ENCODE measurements around the gene TMTC1. TPM values are rescaled to one million over a fixed set of nuclear protein-coding genes. Genes with fewer than 3 reads are reported as not detected.

The TMTC1 gene
- total RNA-seq, 1 donor from 2014 or later: 24.8 TPM

- H3K27me3 ChIP-seq (ENCODE audit: low read depth): no peaks in the 10 kb centered on the region
- TF ChIP-seq CTCF (IDR thresholded peaks at IDR 0.05): no peak
- ATAC-seq: no peak
- peaks cover 7% of the 10 kb centered on the region for H3K36me3 ChIP-seq
- H3K4me3 ChIP-seq: no peak overlapping the region
- DNase-seq: no peak
- no peaks in the 10 kb centered on the region for H3K9me3 ChIP-seq
- intact Hi-C loops (cut with DNase I): no loop called here
- peaks cover 18% of the 10 kb centered on the region for H3K4me1 ChIP-seq
- no peak overlapping the region for H3K27ac ChIP-seq
Observed at GRCh38 chr12:29569132-29569757, 214.5 kb downstream of the TMTC1 start.

GRCh38 chr12:29566441-29566840 is 217.3 kb downstream of the TMTC1 start:
- no peaks in the 10 kb centered on the region for H3K27me3 ChIP-seq (ENCODE audit: low read depth)
- no peak for TF ChIP-seq CTCF (IDR thresholded peaks at IDR 0.05)
- no peaks in the 10 kb centered on the region for H3K9me3 ChIP-seq
- H3K4me1 ChIP-seq: peaks cover 44% of the 10 kb centered on the region
- H3K27ac ChIP-seq: no peak overlapping the region
- no peak overlapping the region for H3K4me3 ChIP-seq
- DNase-seq (no peak), ATAC-seq (no peak)
- H3K36me3 ChIP-seq: no peaks in the 10 kb centered on the region
- intact Hi-C loops (cut with DNase I): no loop called here

- DNase-seq: no peak
- H3K4me1 ChIP-seq: peaks cover 51% of the 10 kb centered on the region
Observed at GRCh38 chr12:29565727-29566126, 218.0 kb downstream of the TMTC1 start.

GRCh38 chr12:29564925-29565324 is 218.8 kb downstream of the TMTC1 start:
- peaks cover 56% of the 10 kb centered on the region for H3K4me1 ChIP-seq
- DNase-seq (no peak), ATAC-seq (no peak)
- H3K27me3 ChIP-seq (ENCODE audit: low read depth): no peaks in the 10 kb centered on the region
- H3K36me3 ChIP-seq: no peaks in the 10 kb centered on the region
- H3K9me3 ChIP-seq: no peaks in the 10 kb centered on the region
- peak overlapping the region; percentile 7 for H3K27ac ChIP-seq
- intact Hi-C loops (cut with DNase I): no loop called here
- no peak for TF ChIP-seq CTCF (IDR thresholded peaks at IDR 0.05)
- H3K4me3 ChIP-seq: no peak overlapping the region

More at GRCh38 chr12:29565727-29566126, 218.0 kb downstream of the TMTC1 start:
- Histone ChIP-seq H3K4me3 (no peak overlapping the region), H3K27ac (no peak overlapping the region), H3K27me3 (ENCODE audit: low read depth) (no peaks in the 10 kb centered on the region), H3K9me3 (no peaks in the 10 kb centered on the region), H3K36me3 (no peaks in the 10 kb centered on the region)
- intact Hi-C loops (cut with DNase I): no loop called here
- TF ChIP-seq CTCF (IDR thresholded peaks at IDR 0.05): no peak
- ATAC-seq: no peak

- no peaks in the 10 kb centered on the region for H3K36me3 ChIP-seq
- peak overlapping the region; percentile 74 for H3K27ac ChIP-seq
- peak in 1 of 2 donors; percentile 37 for ATAC-seq
- H3K9me3 ChIP-seq: no peaks in the 10 kb centered on the region
- H3K4me3 ChIP-seq: peak overlapping the region; percentile 26
- TF ChIP-seq CTCF (IDR thresholded peaks at IDR 0.05): no peak
- no peaks in the 10 kb centered on the region for H3K27me3 ChIP-seq (ENCODE audit: low read depth)
- intact Hi-C loops (cut with DNase I): no loop called here
- no peak for DNase-seq
- peaks cover 61% of the 10 kb centered on the region for H3K4me1 ChIP-seq
Observed at GRCh38 chr12:29563636-29564035, 220.1 kb downstream of the TMTC1 start.

Data from lower lobe of right lung (tissue), 2 donors.